ENCODE data around the gene DYSF. TPM values are rescaled to one million over a fixed set of nuclear protein-coding genes. Genes with fewer than 3 reads are reported as not detected.

The DYSF gene
- total RNA-seq, 4 donors from 2014 or later = 2.4 to 10.6 (median 4.3) TPM

GRCh38 chr2:71556692-71557250 lies 103.4 kb downstream of the DYSF start:
- no peaks in the 10 kb centered on the region for H3K9me3 ChIP-seq
- no peak for DNase-seq
- H3K4me3 ChIP-seq = no peak overlapping the region
- H3K27me3 ChIP-seq = peaks cover 0 to 17% (median 0%) of the 10 kb centered on the region in 4 donors
- no peak overlapping the region for H3K27ac ChIP-seq
- intact Hi-C loops (cut with DNase I) = no loop called here
- no peak for TF ChIP-seq CTCF (IDR thresholded peaks at IDR 0.05)
- TF ChIP-seq POLR2A (IDR thresholded peaks at IDR 0.05) = no peak
- no peaks in the 10 kb centered on the region for H3K4me1 ChIP-seq
- H3K36me3 ChIP-seq = peaks cover 0 to under 1% (median 0%) of the 10 kb centered on the region in 3 donors
- 60 to 70% methylated on average over 4 to 5 of the region's 5 CpGs for WGBS, 2 donors

GRCh38 chr2:71557321-71557720 lies 104.0 kb downstream of the DYSF start:
- 87 to 90% methylated on average over 6 of the region's 6 CpGs for WGBS, 2 donors
- no peaks in the 10 kb centered on the region for H3K4me1 ChIP-seq
- no peak overlapping the region for H3K27ac ChIP-seq
- no peak overlapping the region for H3K4me3 ChIP-seq
- intact Hi-C loops (cut with DNase I) = no loop called here
- DNase-seq = no peak
- TF ChIP-seq POLR2A (IDR thresholded peaks at IDR 0.05) = no peak
- TF ChIP-seq CTCF (IDR thresholded peaks at IDR 0.05) = no peak
- peaks cover 0 to 17% (median 0%) of the 10 kb centered on the region in 4 donors for H3K27me3 ChIP-seq
- H3K36me3 ChIP-seq = peaks cover 0 to 5% (median 0%) of the 10 kb centered on the region in 3 donors
- no peaks in the 10 kb centered on the region for H3K9me3 ChIP-seq

- 80 to 83% methylated on average over 3 to 7 of the region's 10 CpGs for WGBS, 2 donors
- intact Hi-C loops (cut with DNase I) = no loop called here
- DNase-seq = no peak
- Histone ChIP-seq H3K4me3 (no peak overlapping the region), H3K9me3 (no peaks in the 10 kb centered on the region), H3K27ac (no peak overlapping the region), H3K36me3 (peaks cover 0 to 5% (median 0%) of the 10 kb centered on the region in 3 donors), H3K27me3 (peaks cover 0 to 17% (median 0%) of the 10 kb centered on the region in 4 donors), H3K4me1 (no peaks in the 10 kb centered on the region)
- TF ChIP-seq CTCF (IDR thresholded peaks at IDR 0.05) (no peak), POLR2A (IDR thresholded peaks at IDR 0.05) (no peak)
Observed at GRCh38 chr2:71558300-71559051, 105.1 kb downstream of the DYSF start.

DNA sequence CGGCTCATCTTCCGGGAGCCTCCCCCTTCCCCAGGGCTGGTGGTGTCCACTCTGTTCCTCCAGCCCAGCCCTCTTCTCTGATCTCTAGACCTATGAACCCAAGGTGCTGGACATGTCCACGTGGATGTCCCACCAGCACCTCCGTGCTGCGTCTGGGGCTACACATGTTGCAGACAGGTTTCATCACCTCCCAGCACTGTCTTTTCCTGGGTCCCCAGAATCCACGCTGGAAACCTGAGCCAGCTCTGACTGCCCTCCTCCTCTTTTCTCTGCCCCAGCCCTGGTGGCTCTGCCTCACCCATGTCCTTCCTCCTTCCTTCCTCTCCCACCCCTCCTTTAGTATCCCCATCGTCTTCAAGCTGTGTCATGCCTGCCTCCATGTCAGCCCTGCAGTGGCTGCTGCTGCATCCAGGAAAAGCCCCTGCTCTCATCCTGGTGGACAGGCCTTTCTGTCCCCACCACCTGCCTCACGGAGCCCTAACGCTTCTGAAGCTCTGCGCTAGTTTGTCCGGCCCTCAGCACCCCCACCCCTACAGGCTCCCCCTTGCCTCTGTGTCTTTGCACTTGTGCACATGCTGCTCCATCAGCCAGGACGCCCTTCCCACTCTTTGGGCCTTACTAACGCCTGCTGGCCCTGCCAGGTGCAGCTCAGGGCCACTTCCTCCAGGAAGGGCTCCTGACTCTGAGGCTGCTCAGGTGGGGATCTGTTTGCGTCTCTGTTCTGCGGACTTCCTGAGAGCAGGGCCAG lies 105.9 kb downstream of the DYSF start:
- H3K27ac ChIP-seq = no peak overlapping the region
- peaks cover 0 to 17% (median 0%) of the 10 kb centered on the region in 4 donors for H3K27me3 ChIP-seq
- WGBS, 2 donors = 85 to 86% methylated on average over 14 to 15 of the region's 15 CpGs
- peaks cover 0 to 5% (median 0%) of the 10 kb centered on the region in 3 donors for H3K36me3 ChIP-seq
- no peaks in the 10 kb centered on the region for H3K9me3 ChIP-seq
- no peak for TF ChIP-seq CTCF (IDR thresholded peaks at IDR 0.05)
- no peak for TF ChIP-seq POLR2A (IDR thresholded peaks at IDR 0.05)
- no peaks in the 10 kb centered on the region for H3K4me1 ChIP-seq
- intact Hi-C loops (cut with DNase I) = no loop called here
- DNase-seq = no peak
- no peak overlapping the region for H3K4me3 ChIP-seq

Data from esophagus squamous epithelium (tissue), 5 donors.